Measurements from ENCODE around the gene MFSD12.
"Not testable (repeated sequence)": the region's sequence is repeated elsewhere in the genome, so short reads cannot be mapped to it uniquely, and the experiment has no call there.

MFSD12 gene

DNA sequence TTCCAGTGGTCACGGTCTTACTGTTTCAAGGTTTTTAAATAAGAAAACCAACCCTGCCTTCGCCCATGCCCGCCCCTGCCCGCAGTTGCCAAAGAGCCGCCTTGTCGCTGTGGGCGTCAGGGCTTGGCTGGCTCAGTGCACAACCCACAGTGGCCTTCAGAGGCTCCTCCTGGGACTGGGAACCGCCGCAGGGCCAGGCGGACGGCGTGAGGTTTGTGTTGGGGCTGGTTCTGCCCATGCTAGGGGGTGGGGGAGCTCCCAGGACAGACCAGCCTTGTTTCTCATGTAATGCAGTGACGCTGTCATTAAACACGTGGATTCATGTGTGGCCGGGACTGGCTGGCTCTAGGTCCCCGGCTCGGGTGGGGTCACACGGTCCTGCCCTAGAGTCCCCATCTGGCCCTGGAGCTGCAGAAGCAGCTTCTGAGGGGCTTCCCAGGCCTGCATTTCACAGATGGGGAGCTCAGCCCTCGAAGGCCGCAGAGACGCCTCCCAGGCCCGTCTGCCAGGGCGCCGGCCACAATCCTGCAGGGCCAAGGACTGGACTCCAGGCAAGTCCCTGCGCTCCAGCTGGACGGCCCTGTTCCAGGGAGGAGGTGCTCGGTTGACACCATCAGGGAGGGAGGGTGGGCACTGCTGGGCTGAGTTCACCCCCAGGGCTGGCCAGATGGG is 20.8 kb downstream of the MFSD12 start:
- DNase-seq: no peak

- DNase-seq: no peak
These were observed 21.4 kb downstream of the MFSD12 start for GRCh38 chr19:3535981-3536380.

- no peak for DNase-seq
These were observed 21.8 kb downstream of the MFSD12 start for GRCh38 chr19:3535563-3535965.

DNA sequence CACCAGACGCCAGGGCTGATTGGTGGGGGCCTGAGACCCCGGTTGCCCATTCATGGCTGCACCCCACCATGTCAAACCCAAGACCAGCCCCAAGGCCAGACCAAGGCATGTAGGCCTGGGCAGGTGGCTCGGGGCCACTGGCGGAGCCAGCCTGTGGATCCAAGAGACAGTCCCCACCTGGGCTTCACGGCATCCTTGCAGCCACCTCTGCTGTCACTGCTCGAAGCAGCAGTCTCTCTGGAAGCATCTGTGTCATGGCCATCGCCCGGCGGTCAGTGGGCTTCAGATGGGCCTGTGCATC is 22.2 kb downstream of the MFSD12 start:
- no peak for DNase-seq

GRCh38 chr19:3534375-3535234 is 22.8 kb downstream of the MFSD12 start:
- DNase-seq: no peak

- DNase-seq: no peak
These were observed 23.7 kb downstream of the MFSD12 start for GRCh38 chr19:3533563-3534216.

- DNase-seq: no peak
These were observed 24.4 kb downstream of the MFSD12 start for GRCh38 chr19:3533033-3533432.

DNA sequence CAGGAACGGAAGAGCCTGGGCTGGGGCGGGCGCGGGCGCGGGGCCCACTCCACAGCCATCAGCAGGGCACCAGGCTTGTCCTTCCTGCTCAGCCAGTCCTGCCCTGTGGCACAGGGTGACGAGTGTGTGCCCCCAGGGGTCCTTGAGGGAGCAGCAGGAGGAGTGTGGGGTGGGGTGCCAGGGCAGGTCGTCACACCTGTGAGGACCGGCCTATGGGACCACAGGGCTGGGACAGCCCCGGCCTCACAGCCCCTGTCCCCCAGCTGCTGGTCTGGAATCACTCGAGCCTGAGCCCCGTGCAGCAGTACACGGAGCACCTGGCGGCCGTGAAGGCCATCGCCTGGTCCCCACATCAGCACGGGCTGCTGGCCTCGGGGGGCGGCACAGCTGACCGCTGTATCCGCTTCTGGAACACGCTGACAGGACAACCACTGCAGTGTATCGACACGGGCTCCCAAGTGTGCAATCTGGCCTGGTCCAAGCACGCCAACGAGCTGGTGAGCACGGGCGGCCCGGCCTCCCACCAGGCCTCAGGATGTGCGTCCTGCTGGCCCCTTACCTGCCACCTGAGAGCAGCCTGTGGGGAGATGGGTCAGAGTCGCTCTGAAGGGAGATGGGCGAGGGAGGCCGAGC is 25.1 kb downstream of the MFSD12 start:
- DNase-seq: no peak

DNA sequence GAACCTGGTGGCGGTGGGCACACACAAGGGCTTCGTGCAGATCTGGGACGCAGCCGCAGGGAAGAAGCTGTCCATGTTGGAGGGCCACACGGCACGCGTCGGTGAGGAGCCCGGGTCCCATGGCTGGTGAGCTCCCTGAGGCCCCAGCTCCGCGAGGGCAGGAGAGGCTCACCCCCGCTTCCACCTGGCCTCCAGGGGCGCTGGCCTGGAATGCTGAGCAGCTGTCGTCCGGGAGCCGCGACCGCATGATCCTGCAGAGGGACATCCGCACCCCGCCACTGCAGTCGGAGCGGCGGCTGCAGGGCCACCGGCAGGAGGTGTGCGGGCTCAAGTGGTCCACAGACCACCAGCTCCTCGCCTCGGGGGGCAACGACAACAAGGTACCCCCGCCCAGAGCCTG is 25.7 kb downstream of the MFSD12 start:
- no peak for DNase-seq

DNA sequence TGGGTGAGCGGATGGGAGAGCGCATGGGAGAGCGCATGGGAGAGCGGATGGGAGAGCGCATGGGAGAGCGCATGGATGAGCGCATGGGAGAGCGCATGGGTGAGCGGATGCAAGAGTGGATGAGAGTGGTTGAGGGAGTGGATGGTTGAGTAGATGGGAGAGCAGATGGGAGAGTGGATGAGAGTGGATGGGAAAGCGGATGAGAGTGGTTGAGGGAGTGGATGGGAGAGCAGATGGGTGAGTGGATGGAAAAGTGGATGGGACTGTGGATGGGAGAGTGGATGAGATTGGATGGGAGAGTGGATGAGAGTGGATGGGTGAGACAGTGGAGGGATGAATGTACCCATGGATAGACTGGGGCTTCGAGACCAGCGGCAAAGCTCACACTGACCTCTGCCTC is 27.0 kb downstream of the MFSD12 start:
- no peak for DNase-seq

DNA sequence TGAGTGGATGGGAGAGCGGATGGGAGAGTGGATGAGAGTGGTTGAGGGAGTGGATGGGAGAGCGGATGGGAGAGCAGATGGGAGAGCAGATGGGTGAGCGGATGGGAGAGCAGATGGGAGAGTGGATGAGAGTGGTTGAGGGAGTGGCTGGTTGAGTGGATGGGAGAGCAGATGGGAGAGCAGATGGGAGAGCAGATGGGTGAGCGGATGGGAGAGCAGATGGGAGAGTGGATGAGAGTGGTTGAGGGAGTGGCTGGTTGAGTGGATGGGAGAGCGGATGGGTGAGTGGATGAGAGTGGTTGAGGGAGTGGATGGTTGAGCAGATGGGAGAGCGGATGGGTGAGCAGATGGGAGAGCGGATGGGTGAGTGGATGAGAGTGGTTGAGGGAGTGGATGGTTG is 28.1 kb downstream of the MFSD12 start:
- not testable (repeated sequence) for DNase-seq

DNA sequence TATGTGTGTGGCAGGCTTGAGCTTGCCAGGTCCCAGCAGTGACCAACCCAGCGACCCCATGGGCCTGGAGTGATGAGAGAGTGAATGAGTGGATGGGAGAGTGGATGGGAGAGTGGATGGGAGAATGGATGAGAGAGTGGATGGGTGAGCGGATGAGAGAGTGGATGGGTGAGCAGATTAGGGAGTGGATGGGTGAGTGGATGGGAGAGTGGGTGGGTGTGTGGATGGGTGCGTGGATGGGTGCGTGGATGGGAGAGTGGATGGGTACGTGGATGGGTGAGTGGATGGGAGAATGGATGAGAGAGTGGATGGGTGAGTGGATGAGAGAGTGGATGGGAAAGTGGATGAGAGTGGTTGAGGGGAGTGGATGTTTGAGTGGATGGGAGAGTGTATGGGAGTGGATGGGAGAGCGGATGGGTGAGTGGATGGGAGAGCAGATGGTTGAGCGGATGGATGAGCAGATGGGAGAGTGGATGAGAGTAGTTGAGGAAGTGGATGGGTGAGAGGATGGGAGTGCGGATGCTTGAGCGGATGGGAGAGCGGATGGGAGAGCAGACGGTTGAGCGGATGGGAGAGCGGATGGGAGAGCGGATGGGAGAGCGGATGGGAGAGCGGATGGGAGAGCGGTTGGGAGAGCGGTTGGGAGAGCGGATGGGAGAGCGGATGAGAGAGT is 28.7 kb downstream of the MFSD12 start:
- DNase-seq: no peak

- no peak for DNase-seq
These were observed 29.3 kb downstream of the MFSD12 start for GRCh38 chr19:3528080-3528479.

DNA sequence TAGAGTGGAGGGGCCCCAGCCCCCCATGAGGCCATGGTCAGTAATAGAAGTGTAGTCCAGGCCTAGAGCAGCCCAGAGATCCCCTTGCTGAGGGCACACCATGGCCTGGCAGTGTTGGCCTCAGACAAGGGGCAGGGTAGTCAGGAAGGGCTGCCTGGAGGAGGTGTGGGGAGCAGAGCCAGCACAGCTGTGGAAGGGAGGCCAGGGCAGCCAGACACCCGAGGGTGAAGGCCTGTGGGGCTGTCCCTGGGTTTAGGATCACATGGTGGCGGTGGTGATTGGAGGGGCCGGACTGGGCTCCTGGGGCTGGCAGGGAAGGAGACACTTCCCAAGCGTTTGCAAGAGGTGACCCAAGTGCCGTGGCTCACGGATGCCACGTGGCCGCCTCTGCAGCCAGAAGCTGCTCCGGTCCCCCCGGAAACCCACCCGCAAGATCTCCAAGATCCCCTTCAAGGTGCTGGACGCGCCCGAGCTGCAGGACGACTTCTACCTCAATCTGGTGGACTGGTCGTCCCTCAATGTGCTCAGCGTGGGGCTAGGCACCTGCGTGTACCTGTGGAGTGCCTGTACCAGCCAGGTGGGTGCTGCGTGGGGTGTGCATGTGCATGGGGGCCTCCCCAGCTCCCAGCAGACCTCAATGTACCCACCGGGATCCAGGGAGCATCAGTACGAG is 30.0 kb downstream of the MFSD12 start:
- DNase-seq: no peak

GRCh38 chr19:3526507-3527237 is 30.7 kb downstream of the MFSD12 start:
- DNase-seq: no peak

DNA sequence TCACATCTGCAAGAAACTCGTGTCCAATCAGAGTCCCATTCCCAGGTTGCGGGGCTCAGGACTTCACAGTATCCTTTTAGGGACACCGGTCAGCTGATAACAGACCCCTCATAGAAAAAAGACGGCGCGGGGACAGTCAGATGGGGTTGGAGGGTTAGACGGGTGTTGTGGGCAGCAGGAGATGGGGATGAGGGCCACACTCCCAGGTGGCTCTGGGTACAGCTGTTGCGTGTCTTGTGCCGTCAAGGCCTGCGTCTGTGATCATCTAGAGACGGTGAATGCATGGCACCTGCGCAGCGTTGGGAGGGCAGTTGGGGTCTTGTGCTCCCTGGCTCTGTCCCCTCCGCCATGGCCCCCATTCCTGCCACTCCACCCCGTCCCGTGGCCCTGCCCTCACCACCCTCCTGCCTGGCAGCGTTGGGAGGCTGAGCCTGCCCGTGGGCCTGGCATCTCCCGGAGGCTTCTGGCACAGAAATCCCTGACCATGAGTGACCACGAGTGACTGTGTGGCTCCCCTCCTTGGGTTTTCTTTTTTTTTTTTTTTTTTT is 32.4 kb downstream of the MFSD12 start:
- DNase-seq: no peak

- DNase-seq: no peak
These were observed 33.1 kb downstream of the MFSD12 start for GRCh38 chr19:3524078-3524842.

- no peak for DNase-seq
These were observed 33.9 kb downstream of the MFSD12 start for GRCh38 chr19:3523361-3524077.

- no peak for DNase-seq
These were observed 34.7 kb downstream of the MFSD12 start for GRCh38 chr19:3522421-3523360.

Measured in NCI-H2081 (cell line).